ENCODE data around the gene LMAN2.

Gene LMAN2

GRCh38 chr5:177319913-177320588 is 31.4 kb downstream of the LMAN2 start:
- no peaks in the 10 kb centered on the region for H3K79me2 ChIP-seq (ENCODE audit: control insufficient read depth, low read length)
- no peak overlapping the region for H3K27ac ChIP-seq (ENCODE audit: low read depth, low read length)
- no peaks in the 10 kb centered on the region for H3K9me2 ChIP-seq (replicated peaks; ENCODE audit: control insufficient read depth, low read length)
- TF ChIP-seq EZH2phosphoT487 (IDR thresholded peaks at IDR 0.05; ENCODE audit: borderline replicate concordance, low read length) (no peak), CTCF (IDR thresholded peaks at IDR 0.05; ENCODE audit: low read depth, low read length, poor library complexity, severe bottlenecking) (no peak)
- H3K9me3 ChIP-seq (ENCODE audit: control insufficient read depth, insufficient read depth, low read length): peaks cover 9% of the 10 kb centered on the region
- no peaks in the 10 kb centered on the region for H3K27me3 ChIP-seq (ENCODE audit: control insufficient read depth, low read length)
- H3K4me2 ChIP-seq (ENCODE audit: low read length): no peak overlapping the region
- H3F3A ChIP-seq (ENCODE audit: control insufficient read depth, insufficient read depth): peaks cover 6% of the 10 kb centered on the region; the same call in 1 of the 2 replicates
- no peaks in the 10 kb centered on the region for H4K20me1 ChIP-seq (ENCODE audit: control insufficient read depth, insufficient read depth, low read depth, low read length)
- H3K36me3 ChIP-seq (ENCODE audit: control insufficient read depth, low read length): peaks cover 8% of the 10 kb centered on the region
- peaks cover 7% of the 10 kb centered on the region for H3K4me1 ChIP-seq (ENCODE audit: control insufficient read depth, low read length)
- H3K4me3 ChIP-seq (ENCODE audit: low read length): no peak overlapping the region

GRCh38 chr5:177317959-177318377 is 33.5 kb downstream of the LMAN2 start:
- TF ChIP-seq CTCF (IDR thresholded peaks at IDR 0.05; ENCODE audit: low read depth, low read length, poor library complexity, severe bottlenecking): peak; percentile 95
- TF ChIP-seq EZH2phosphoT487 (IDR thresholded peaks at IDR 0.05; ENCODE audit: borderline replicate concordance, low read length): no peak
- H3K36me3 ChIP-seq (ENCODE audit: control insufficient read depth, low read length): peaks cover 8% of the 10 kb centered on the region
- H3K4me1 ChIP-seq (ENCODE audit: control insufficient read depth, low read length): peaks cover 15% of the 10 kb centered on the region
- no peaks in the 10 kb centered on the region for H3K9me2 ChIP-seq (replicated peaks; ENCODE audit: control insufficient read depth, low read length)
- H3K4me3 ChIP-seq (ENCODE audit: low read length): no peak overlapping the region
- no peak overlapping the region for H3K4me2 ChIP-seq (ENCODE audit: low read length)
- H4K20me1 ChIP-seq (ENCODE audit: control insufficient read depth, insufficient read depth, low read depth, low read length): no peaks in the 10 kb centered on the region
- H3K27ac ChIP-seq (ENCODE audit: low read depth, low read length): no peak overlapping the region
- no peaks in the 10 kb centered on the region for H3K79me2 ChIP-seq (ENCODE audit: control insufficient read depth, low read length)
- no peaks in the 10 kb centered on the region for H3K27me3 ChIP-seq (ENCODE audit: control insufficient read depth, low read length)
- peaks cover 3% of the 10 kb centered on the region; the same call in 1 of the 2 replicates for H3F3A ChIP-seq (ENCODE audit: control insufficient read depth, insufficient read depth)
- peaks cover 9% of the 10 kb centered on the region for H3K9me3 ChIP-seq (ENCODE audit: control insufficient read depth, insufficient read depth, low read length)

- H4K20me1 ChIP-seq (ENCODE audit: control insufficient read depth, insufficient read depth, low read depth, low read length): no peaks in the 10 kb centered on the region
- TF ChIP-seq CTCF (IDR thresholded peaks at IDR 0.05; ENCODE audit: low read depth, low read length, poor library complexity, severe bottlenecking) (no peak), EZH2phosphoT487 (IDR thresholded peaks at IDR 0.05; ENCODE audit: borderline replicate concordance, low read length) (no peak)
- H3K9me2 ChIP-seq (replicated peaks; ENCODE audit: control insufficient read depth, low read length): no peaks in the 10 kb centered on the region
- peaks cover 19% of the 10 kb centered on the region for H3K4me1 ChIP-seq (ENCODE audit: control insufficient read depth, low read length)
- H3K4me3 ChIP-seq (ENCODE audit: low read length): no peak overlapping the region
- H3K27ac ChIP-seq (ENCODE audit: low read depth, low read length): no peak overlapping the region
- H3F3A ChIP-seq (ENCODE audit: control insufficient read depth, insufficient read depth): 0 out of 2 replicates have a peak, but pooled peaks cover 2% of the 10 kb centered on the region
- H3K4me2 ChIP-seq (ENCODE audit: low read length): no peak overlapping the region
- H3K9me3 ChIP-seq (ENCODE audit: control insufficient read depth, insufficient read depth, low read length): peaks cover 9% of the 10 kb centered on the region
- H3K79me2 ChIP-seq (ENCODE audit: control insufficient read depth, low read length): peaks cover 5% of the 10 kb centered on the region
- peaks cover 14% of the 10 kb centered on the region for H3K36me3 ChIP-seq (ENCODE audit: control insufficient read depth, low read length)
- no peaks in the 10 kb centered on the region for H3K27me3 ChIP-seq (ENCODE audit: control insufficient read depth, low read length)
Observed at GRCh38 chr5:177316005-177316404, 35.5 kb downstream of the LMAN2 start.
